IPS-15b (cell line): Measurements from ENCODE around the gene BRDT.

Experiments used
- H3K27me3 ChIP-seq: one replicate; pipeline ENCODE4 v1.6.1; 2013; ENCODE audit warnings: low read length; ENCODE audit not compliant: control insufficient read depth, insufficient read depth
- H3K36me3 ChIP-seq: one replicate; pipeline ENCODE4 v1.6.1; 2013; ENCODE audit warnings: low read length; ENCODE audit not compliant: control insufficient read depth, insufficient read depth
- H3K4me1 ChIP-seq: one replicate; pipeline ENCODE4 v1.6.1; 2013; ENCODE audit warnings: mild to moderate bottlenecking, low read length; ENCODE audit not compliant: control insufficient read depth, insufficient read depth
- H3K4me3 ChIP-seq: one replicate; pipeline ENCODE4 v1.5.1; 2013; ENCODE audit warnings: low read depth, low read length
- H3K9ac ChIP-seq: one replicate; pipeline ENCODE4 v1.6.1; 2013; ENCODE audit warnings: low read depth, mild to moderate bottlenecking, low read length
- H3K9me3 ChIP-seq: one replicate; pipeline ENCODE4 v1.6.1; 2013; ENCODE audit warnings: mild to moderate bottlenecking, low read length; ENCODE audit not compliant: control insufficient read depth, insufficient read depth

The BRDT gene

DNA sequence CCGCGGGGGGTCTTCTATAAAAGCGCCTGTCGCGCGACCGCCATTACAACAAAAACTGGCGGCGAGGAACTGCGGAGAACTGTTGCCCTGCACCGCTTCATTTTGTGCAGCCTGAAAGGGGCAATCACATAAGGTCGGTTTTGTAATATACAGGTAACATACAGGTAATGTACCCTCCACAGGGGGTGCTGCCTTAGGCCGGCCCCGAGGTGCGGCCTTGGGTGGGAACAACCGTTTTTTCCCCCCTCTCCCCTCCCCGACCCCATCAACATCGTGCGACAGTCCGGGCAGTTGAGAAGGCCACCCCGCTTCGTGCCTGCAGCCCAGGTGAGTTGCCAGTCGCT, at the start of gene BRDT:
Gene BRDT, plus strand, starts transcription at position 46 of the 344 bp plus-strand sequence. CDS start 13,354 bp downstream, outside the sequence.
- H3K4me3 ChIP-seq: no peak within 1 kb of the TSS
- H3K4me1 ChIP-seq: no peaks in the 10 kb centered on the region
- H3K9ac ChIP-seq: no peak within 1 kb of the TSS
- H3K27me3 ChIP-seq: no peaks in the 10 kb centered on the region
- no peaks in the 10 kb centered on the region for H3K36me3 ChIP-seq
- H3K9me3 ChIP-seq: no peaks in the 10 kb centered on the region

DNA sequence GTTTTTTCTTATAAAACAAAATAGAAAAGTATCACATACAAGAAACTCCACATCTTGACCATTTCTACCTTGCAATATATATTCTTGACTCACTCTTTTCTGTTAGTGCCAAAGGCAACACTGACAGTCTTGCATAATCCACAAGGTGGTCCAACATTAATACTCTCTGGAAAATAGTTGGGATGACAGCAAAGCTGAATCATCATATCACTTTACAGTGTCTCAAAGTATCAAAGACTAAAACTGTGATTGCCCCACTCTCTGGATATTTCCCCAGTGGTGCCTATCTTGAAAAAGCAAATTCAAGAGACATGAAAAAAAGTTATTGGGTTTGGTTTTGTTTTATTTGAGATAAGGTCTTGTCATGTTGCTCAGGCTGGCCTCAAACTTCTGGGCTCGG, 48.6 kb upstream of the BRDT start:
- Histone ChIP-seq H3K9ac (no peak overlapping the region), H3K27me3 (no peaks in the 10 kb centered on the region), H3K9me3 (no peaks in the 10 kb centered on the region), H3K4me3 (no peak overlapping the region), H3K4me1 (no peaks in the 10 kb centered on the region), H3K36me3 (no peaks in the 10 kb centered on the region)

GRCh38 chr1:91901231-91901630, 48.0 kb upstream of the BRDT start:
- Histone ChIP-seq H3K4me3 (no peak overlapping the region), H3K9ac (no peak overlapping the region), H3K4me1 (no peaks in the 10 kb centered on the region), H3K27me3 (no peaks in the 10 kb centered on the region), H3K36me3 (no peaks in the 10 kb centered on the region), H3K9me3 (no peaks in the 10 kb centered on the region)

DNA sequence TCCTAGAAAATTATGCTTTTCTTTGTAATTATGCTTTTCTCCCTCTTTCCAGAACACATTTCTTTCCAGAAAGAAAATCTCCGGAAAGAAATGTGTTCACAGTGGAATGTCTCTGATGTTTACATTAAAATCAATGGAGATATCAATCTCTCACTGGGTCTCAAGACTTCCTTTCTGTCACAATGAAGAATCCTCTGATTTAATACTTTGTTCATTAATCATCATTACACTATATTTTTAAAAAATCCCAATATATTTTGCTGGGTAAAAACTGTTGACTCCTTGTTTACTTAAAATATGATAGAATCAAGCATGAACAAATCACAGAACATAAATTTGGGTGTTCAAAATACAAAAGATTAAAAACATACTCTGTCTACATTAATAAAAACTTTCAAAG, 36.9 kb upstream of the BRDT start:
- Histone ChIP-seq H3K4me1 (peaks cover 4% of the 10 kb centered on the region), H3K9ac (no peak overlapping the region), H3K9me3 (no peaks in the 10 kb centered on the region), H3K4me3 (no peak overlapping the region), H3K36me3 (no peaks in the 10 kb centered on the region), H3K27me3 (no peaks in the 10 kb centered on the region)

DNA sequence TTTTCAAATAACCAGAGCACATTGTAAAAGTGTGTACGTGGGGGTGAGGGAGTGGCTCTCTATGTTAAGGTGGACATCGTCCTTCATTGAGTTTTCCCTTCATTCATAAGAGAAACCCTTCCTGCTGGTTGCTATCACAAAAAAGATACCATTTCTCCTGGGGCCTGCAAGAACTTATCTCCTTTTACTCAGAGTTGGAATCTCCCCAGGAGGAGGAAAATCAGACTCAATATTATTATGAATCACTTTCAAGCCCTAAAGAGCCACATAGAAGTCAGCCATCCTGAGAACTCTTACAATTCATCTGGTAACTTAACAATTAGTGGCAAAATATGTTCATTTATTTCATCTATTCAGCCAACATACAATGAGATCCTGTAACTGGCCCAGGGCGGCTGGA, 36.2 kb upstream of the BRDT start:
- no peaks in the 10 kb centered on the region for H3K9me3 ChIP-seq
- H3K4me1 ChIP-seq: peaks cover 4% of the 10 kb centered on the region
- no peaks in the 10 kb centered on the region for H3K27me3 ChIP-seq
- no peak overlapping the region for H3K4me3 ChIP-seq
- H3K36me3 ChIP-seq: no peaks in the 10 kb centered on the region
- H3K9ac ChIP-seq: no peak overlapping the region

- Histone ChIP-seq H3K9ac (no peak overlapping the region), H3K27me3 (no peaks in the 10 kb centered on the region), H3K9me3 (no peaks in the 10 kb centered on the region), H3K36me3 (no peaks in the 10 kb centered on the region), H3K4me3 (no peak overlapping the region), H3K4me1 (peaks cover 4% of the 10 kb centered on the region)
Observed at GRCh38 chr1:91916046-91916445, 33.2 kb upstream of the BRDT start.

DNA sequence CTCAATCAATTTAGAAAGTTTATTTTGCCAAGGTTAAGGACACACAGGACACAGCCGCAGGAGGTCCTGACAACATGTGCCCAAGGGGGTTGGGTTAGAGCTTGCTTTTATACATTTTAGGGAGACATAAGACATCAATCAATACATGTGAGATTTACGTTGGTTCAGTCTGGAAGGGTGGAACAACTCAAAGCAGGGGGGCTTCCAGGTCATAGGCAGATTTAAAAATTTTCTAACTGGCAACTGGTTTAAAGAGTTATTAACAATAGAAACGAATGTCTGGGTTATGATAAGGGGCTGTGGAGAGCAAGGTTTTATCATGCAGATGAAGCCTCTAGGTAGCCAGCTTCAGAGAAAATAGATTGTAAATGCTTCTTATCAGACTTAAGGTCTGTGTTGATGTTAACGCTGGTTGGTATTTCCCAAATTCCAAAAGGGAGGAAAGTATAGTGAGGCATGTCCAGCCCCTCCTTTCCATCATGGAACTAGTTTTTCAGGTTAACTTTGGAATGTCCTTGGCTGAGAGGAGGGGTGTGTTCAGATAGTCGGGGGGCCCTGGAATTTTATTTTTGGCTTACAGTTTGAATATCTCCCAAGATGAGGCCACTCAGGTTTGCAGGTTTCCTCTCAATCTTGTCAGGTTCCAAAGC, 32.3 kb upstream of the BRDT start:
- H3K36me3 ChIP-seq: no peaks in the 10 kb centered on the region
- no peak overlapping the region for H3K4me3 ChIP-seq
- H3K4me1 ChIP-seq: peaks cover 4% of the 10 kb centered on the region

DNA sequence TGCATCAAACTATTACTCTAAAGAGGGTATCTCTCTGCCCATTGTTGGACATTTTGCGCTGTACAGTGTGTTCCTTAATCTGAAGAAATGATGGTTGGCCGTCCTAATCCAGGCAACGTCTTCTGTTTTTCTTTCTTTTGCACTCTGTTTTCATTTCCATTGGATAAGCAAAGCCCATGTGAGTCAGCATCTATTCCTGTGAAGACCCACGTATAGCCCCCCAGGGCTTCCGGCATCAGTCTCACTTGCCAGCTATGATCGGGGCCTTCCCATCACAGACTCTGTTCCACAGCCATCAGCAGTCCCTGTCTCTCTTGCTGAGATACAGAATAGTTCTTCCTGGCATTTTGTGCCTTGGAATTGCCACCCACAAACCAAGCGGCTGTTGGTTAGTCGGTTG, 29.2 kb upstream of the BRDT start:
- H3K36me3 ChIP-seq: no peaks in the 10 kb centered on the region
- H3K9me3 ChIP-seq: no peaks in the 10 kb centered on the region
- no peak overlapping the region for H3K4me3 ChIP-seq
- peaks cover 4% of the 10 kb centered on the region for H3K4me1 ChIP-seq
- H3K9ac ChIP-seq: no peak overlapping the region
- no peaks in the 10 kb centered on the region for H3K27me3 ChIP-seq

More for the DNA sequence above, 32.3 kb upstream of the BRDT start:
- no peak overlapping the region for H3K9ac ChIP-seq
- no peaks in the 10 kb centered on the region for H3K27me3 ChIP-seq
- no peaks in the 10 kb centered on the region for H3K9me3 ChIP-seq

GRCh38 chr1:91924146-91924545, 25.1 kb upstream of the BRDT start:
- H3K27me3 ChIP-seq: no peaks in the 10 kb centered on the region
- no peaks in the 10 kb centered on the region for H3K4me1 ChIP-seq

DNA sequence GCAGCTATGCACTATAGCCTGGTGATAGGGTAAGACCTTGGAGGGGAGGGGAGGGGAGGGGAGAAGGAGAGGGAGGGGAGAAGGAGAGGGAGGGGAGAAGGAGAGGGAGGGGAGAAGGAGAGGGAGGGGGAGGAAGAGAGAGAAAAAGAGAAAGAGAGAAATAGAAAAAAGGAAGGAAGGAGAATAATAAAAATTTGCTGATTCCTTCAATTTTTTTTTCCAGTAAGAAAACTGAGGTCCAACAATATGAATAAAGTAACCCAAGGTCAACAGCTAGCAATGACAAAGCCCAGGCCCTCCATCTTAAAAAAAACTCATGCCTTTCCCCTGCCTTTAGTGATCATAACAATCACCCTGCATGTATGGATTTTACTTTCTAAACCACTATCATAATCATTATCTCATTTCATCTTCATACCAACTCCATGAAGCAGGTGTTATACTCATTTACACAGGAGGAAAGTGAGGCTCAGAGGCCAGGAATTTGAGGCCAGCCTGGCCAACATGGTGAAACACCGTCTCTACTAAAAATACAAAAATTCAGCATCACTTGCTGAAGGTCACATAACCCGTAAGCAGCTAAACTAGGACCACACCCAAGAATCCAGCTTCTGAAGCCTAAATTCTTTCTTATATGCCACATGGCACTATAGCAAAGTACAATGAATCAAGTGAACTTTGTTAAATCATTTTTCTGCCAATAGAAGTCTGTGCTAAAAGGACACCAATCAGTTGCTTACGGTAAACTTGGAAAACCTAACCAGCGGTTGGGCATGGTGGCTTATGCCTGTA, 23.4 kb upstream of the BRDT start:
- no peaks in the 10 kb centered on the region for H3K27me3 ChIP-seq
- H3K9ac ChIP-seq: no peak overlapping the region
- no peaks in the 10 kb centered on the region for H3K4me1 ChIP-seq
- H3K36me3 ChIP-seq: no peaks in the 10 kb centered on the region
- no peak overlapping the region for H3K4me3 ChIP-seq
- no peaks in the 10 kb centered on the region for H3K9me3 ChIP-seq

More at GRCh38 chr1:91924146-91924545, 25.1 kb upstream of the BRDT start:
- H3K9me3 ChIP-seq: no peaks in the 10 kb centered on the region
- no peaks in the 10 kb centered on the region for H3K36me3 ChIP-seq
- no peak overlapping the region for H3K9ac ChIP-seq
- no peak overlapping the region for H3K4me3 ChIP-seq

GRCh38 chr1:91928026-91928425, 21.2 kb upstream of the BRDT start:
- H3K9ac ChIP-seq: no peak overlapping the region
- no peaks in the 10 kb centered on the region for H3K27me3 ChIP-seq
- no peak overlapping the region for H3K4me3 ChIP-seq
- no peaks in the 10 kb centered on the region for H3K36me3 ChIP-seq
- no peaks in the 10 kb centered on the region for H3K9me3 ChIP-seq
- H3K4me1 ChIP-seq: no peaks in the 10 kb centered on the region

DNA sequence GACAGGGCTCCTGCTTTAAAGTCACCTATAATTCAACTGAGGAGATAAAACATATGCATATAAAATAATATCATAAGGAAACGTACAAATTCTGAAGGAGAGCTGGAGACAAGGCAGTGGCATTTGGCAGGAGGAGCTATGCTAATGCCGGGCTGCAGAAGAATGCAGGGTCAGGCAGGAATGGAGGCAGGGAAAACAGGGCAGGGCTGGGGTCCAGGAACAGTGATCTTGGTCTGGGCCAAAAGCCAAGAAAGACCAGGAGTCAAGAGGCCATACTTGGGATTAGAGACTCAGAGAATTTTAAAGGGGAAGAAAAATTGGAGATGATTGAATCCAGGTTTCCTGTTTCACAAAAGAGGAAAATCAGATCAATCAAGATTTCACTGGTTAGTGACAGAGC, 20.0 kb upstream of the BRDT start:
- Histone ChIP-seq H3K9me3 (no peaks in the 10 kb centered on the region), H3K27me3 (no peaks in the 10 kb centered on the region), H3K4me1 (no peaks in the 10 kb centered on the region), H3K36me3 (no peaks in the 10 kb centered on the region), H3K9ac (no peak overlapping the region), H3K4me3 (no peak overlapping the region)
